Measurements from ENCODE around the gene HSPB7.

The HSPB7 gene

DNA sequence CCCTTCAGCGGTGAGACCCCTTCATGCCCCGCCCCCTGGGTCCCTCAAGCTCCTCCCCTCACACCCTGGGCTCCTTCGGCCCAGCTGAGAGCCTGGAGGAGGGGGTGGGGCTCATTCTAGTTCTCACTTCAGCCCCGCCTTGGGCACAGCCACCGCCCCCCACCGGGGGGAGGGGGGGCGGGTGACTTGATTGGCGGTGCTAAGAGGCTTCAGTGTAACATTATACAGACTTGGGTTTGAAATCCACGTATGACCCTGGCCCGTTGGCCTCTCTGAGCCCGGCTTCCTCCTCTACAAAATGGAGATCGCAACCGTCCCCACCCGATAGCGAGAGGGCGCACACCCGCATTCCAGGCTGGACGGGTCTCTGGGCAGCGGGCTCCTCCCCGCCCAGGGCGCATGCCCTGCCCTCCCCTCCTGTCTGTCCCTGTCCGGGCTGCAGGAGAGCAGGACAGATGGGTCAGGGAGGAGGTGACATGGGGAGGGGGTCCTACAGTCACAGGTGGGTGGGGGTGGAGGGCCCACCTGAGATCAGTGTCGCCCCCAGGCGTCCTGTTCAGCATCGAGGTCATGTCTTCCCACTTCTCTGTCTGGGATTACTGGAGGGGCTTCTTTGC lies 30.8 kb upstream of the HSPB7 start:
- Histone ChIP-seq H3K36me3 (ENCODE audit: insufficient read depth, low read length) (no peaks in the 10 kb centered on the region), H4K20me1 (ENCODE audit: insufficient read depth, low read length) (no peaks in the 10 kb centered on the region), H3K27ac (ENCODE audit: low read depth, low read length, poor library complexity, severe bottlenecking) (no peak overlapping the region), H2AFZ (ENCODE audit: low read length) (no peak overlapping the region), H3F3A (ENCODE audit: insufficient read depth, low read length) (no peaks in the 10 kb centered on the region), H3K9me3 (ENCODE audit: low read length) (no peaks in the 10 kb centered on the region), H3K9ac (ENCODE audit: low read length) (no peak overlapping the region), H3K4me3 (ENCODE audit: low read depth, low read length, poor library complexity, severe bottlenecking) (no peak overlapping the region), H3K79me2 (ENCODE audit: insufficient read depth, low read length) (no peaks in the 10 kb centered on the region), H3K9me2 (ENCODE audit: low read depth, low read length) (no peaks in the 10 kb centered on the region), H3K4me2 (ENCODE audit: low read length) (no peak overlapping the region), H3K4me1 (ENCODE audit: insufficient read depth, low read length, severe bottlenecking) (no peaks in the 10 kb centered on the region), H3K27me3 (ENCODE audit: insufficient read depth, low read length) (no peaks in the 10 kb centered on the region; the same call in 1 of the 2 replicates)
- TF ChIP-seq EZH2 (IDR thresholded peaks at IDR 0.05; ENCODE audit: borderline replicate concordance, low read length), result no peak
- TF ChIP-seq, protein P1, sequence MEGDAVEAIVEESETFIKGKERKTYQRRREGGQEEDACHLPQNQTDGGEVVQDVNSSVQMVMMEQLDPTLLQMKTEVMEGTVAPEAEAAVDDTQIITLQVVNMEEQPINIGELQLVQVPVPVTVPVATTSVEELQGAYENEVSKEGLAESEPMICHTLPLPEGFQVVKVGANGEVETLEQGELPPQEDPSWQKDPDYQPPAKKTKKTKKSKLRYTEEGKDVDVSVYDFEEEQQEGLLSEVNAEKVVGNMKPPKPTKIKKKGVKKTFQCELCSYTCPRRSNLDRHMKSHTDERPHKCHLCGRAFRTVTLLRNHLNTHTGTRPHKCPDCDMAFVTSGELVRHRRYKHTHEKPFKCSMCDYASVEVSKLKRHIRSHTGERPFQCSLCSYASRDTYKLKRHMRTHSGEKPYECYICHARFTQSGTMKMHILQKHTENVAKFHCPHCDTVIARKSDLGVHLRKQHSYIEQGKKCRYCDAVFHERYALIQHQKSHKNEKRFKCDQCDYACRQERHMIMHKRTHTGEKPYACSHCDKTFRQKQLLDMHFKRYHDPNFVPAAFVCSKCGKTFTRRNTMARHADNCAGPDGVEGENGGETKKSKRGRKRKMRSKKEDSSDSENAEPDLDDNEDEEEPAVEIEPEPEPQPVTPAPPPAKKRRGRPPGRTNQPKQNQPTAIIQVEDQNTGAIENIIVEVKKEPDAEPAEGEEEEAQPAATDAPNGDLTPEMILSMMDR (IDR thresholded peaks at IDR 0.05; ENCODE audit: low read length), result no peak

- Histone ChIP-seq H3K79me2 (ENCODE audit: insufficient read depth, low read length) (no peaks in the 10 kb centered on the region), H3K27me3 (ENCODE audit: insufficient read depth, low read length) (no peaks in the 10 kb centered on the region; the same call in 1 of the 2 replicates), H3K9me2 (ENCODE audit: low read depth, low read length) (no peaks in the 10 kb centered on the region), H3K4me3 (ENCODE audit: low read depth, low read length, poor library complexity, severe bottlenecking) (no peak overlapping the region), H3K27ac (ENCODE audit: low read depth, low read length, poor library complexity, severe bottlenecking) (no peak overlapping the region), H2AFZ (ENCODE audit: low read length) (no peak overlapping the region), H3K9me3 (ENCODE audit: low read length) (no peaks in the 10 kb centered on the region), H3K4me1 (ENCODE audit: insufficient read depth, low read length, severe bottlenecking) (no peaks in the 10 kb centered on the region), H3K4me2 (ENCODE audit: low read length) (no peak overlapping the region), H3K36me3 (ENCODE audit: insufficient read depth, low read length) (no peaks in the 10 kb centered on the region), H4K20me1 (ENCODE audit: insufficient read depth, low read length) (no peaks in the 10 kb centered on the region), H3F3A (ENCODE audit: insufficient read depth, low read length) (no peaks in the 10 kb centered on the region), H3K9ac (ENCODE audit: low read length) (no peak overlapping the region)
- TF ChIP-seq EZH2 (IDR thresholded peaks at IDR 0.05; ENCODE audit: borderline replicate concordance, low read length), result no peak
- TF ChIP-seq, protein P1 (IDR thresholded peaks at IDR 0.05; ENCODE audit: low read length), result no peak
These were observed 30.1 kb upstream of the HSPB7 start for GRCh38 chr1:16047791-16048475.

DNA sequence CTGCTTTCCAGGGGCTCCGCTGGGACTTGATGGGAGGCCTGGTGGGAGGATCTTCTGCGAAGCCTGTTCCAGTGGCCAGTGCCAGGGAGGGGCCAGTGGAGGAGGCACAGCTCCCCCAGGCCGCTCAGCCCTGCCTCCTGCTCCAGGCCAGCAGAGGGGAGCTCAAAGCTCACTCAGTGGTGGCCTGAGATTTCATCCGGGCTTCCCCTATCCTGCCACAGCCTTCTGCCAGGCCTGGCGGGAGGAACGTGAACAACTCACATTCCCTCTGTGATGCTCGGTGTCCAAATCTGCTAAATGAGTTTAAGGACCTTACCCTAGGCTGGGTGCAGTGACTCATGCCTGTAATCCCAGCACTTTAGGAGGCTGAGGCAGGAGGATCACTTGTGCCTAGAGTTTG lies 29.0 kb upstream of the HSPB7 start:
- Histone ChIP-seq H3K36me3 (ENCODE audit: insufficient read depth, low read length) (no peaks in the 10 kb centered on the region), H3K9me3 (ENCODE audit: low read length) (no peaks in the 10 kb centered on the region), H3K4me1 (ENCODE audit: insufficient read depth, low read length, severe bottlenecking) (no peaks in the 10 kb centered on the region), H2AFZ (ENCODE audit: low read length) (no peak overlapping the region), H3K4me2 (ENCODE audit: low read length) (no peak overlapping the region), H3K27ac (ENCODE audit: low read depth, low read length, poor library complexity, severe bottlenecking) (no peak overlapping the region), H3K9ac (ENCODE audit: low read length) (no peak overlapping the region), H3K4me3 (ENCODE audit: low read depth, low read length, poor library complexity, severe bottlenecking) (no peak overlapping the region), H3K79me2 (ENCODE audit: insufficient read depth, low read length) (no peaks in the 10 kb centered on the region), H3F3A (ENCODE audit: insufficient read depth, low read length) (no peaks in the 10 kb centered on the region), H3K9me2 (ENCODE audit: low read depth, low read length) (no peaks in the 10 kb centered on the region), H3K27me3 (ENCODE audit: insufficient read depth, low read length) (no peaks in the 10 kb centered on the region; the same call in 1 of the 2 replicates), H4K20me1 (ENCODE audit: insufficient read depth, low read length) (no peaks in the 10 kb centered on the region)
- TF ChIP-seq EZH2 (IDR thresholded peaks at IDR 0.05; ENCODE audit: borderline replicate concordance, low read length), result no peak
- TF ChIP-seq, protein P1 (IDR thresholded peaks at IDR 0.05; ENCODE audit: low read length), result no peak

Measured in OCI-LY1 (cell line).